Activated T-cell treated with anti-CD3 and anti-CD28 coated beads for 48 hours (primary cell): ENCODE results near the gene SLC35E2B.
"Not testable (repeated sequence)": the region's sequence is repeated elsewhere in the genome, so short reads cannot be mapped to it uniquely, and the experiment has no call there.

ENCODE experiments used
- DNase-seq: peaks from one replicate; pipeline ENCODE4 v3.0.0-alpha.2; 2020; ENCODE audit warnings: low read depth

SLC35E2B gene

GRCh38 chr1:1674806-1675205 is 17.8 kb downstream of the SLC35E2B start:
- not testable (repeated sequence) for DNase-seq

GRCh38 chr1:1672181-1672965 is 20.2 kb downstream of the SLC35E2B start:
- no peak for DNase-seq

- no peak for DNase-seq
Measured at GRCh38 chr1:1671365-1672119, 21.1 kb downstream of the SLC35E2B start.

GRCh38 chr1:1670866-1671265 is 21.7 kb downstream of the SLC35E2B start:
- no peak for DNase-seq

GRCh38 chr1:1669468-1670440 is 22.8 kb downstream of the SLC35E2B start:
- DNase-seq, result no peak

GRCh38 chr1:1666526-1666925 is 26.1 kb downstream of the SLC35E2B start:
- no peak for DNase-seq

GRCh38 chr1:1665815-1666251 is 26.8 kb downstream of the SLC35E2B start:
- DNase-seq, result peak; percentile 44

GRCh38 chr1:1664941-1665814 is 27.4 kb downstream of the SLC35E2B start:
- no peak for DNase-seq

GRCh38 chr1:1664318-1664717 is 28.3 kb downstream of the SLC35E2B start:
- not testable (repeated sequence) for DNase-seq

- not testable (repeated sequence) for DNase-seq
Measured at GRCh38 chr1:1662830-1663560, 29.6 kb downstream of the SLC35E2B start.

- not testable (repeated sequence) for DNase-seq
Measured at GRCh38 chr1:1662392-1662791, 30.2 kb downstream of the SLC35E2B start.

- peak; percentile 99 for DNase-seq
Measured at GRCh38 chr1:1658583-1659549, 33.7 kb downstream of the SLC35E2B start, which contains the start of gene CDK11B. Gene CDK11B, minus strand, starts transcription at chr1:1659004. Its CDS starts 1,519 bp downstream, at chr1:1657485.

GRCh38 chr1:1648265-1648664 is 44.3 kb downstream of the SLC35E2B start:
- not testable (repeated sequence) for DNase-seq

GRCh38 chr1:1647567-1648241 is 44.9 kb downstream of the SLC35E2B start:
- not testable (repeated sequence) for DNase-seq

- not testable (repeated sequence) for DNase-seq
Measured at GRCh38 chr1:1646326-1646725, 46.3 kb downstream of the SLC35E2B start.

- DNase-seq, result not testable (repeated sequence)
Measured at GRCh38 chr1:1640711-1641461, 51.7 kb downstream of the SLC35E2B start.

- DNase-seq, result not testable (repeated sequence)
Measured at GRCh38 chr1:1640081-1640480, 52.5 kb downstream of the SLC35E2B start.
